GM18861 (cell line): ENCODE measurements around the gene PSMC4.

Source experiments
- ATAC-seq: cut with Tn5 transposase; IDR thresholded peaks from one replicate; pipeline ENCODE4 v1.9.1; 2021; ENCODE audit not compliant: unreplicated experiment

The PSMC4 gene

DNA sequence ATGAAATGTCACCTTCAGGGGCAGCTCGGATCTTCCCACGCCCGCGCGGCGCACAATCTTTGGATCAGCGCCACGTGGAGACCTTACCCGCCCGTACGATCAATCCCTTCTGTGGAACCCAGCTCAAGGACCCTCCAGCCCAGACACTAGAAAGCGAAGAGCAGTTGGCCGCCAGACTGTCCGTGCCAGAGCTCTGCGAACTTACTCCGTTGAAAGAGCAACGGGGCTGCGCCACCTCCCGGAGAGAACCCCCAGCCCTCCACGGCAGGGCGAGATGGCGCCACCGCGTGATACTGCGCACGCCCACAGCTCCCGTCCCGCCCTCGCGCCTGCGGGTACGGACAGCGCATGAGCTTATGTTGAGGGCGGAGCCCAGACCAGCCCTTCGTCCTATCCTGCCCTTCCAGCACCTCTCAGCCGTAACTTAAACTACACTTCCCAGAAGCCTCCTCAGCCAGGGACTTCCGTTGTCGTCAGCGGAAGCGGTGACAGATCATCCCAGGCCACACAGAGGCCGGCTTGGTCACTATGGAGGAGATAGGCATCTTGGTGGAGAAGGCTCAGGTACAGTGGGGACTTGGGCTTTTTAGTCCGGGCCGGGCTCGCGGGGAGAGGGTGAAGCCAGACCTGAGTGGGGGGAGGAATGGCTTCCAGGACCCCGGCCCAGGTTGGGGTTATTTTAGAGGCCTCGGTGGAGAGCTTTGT lies at the start of gene PSMC4:
Gene PSMC4, plus strand, starts transcription at position 491 of the 705 bp plus-strand sequence. Its CDS starts 38 bp downstream, at position 529.
- ATAC-seq, result peak; percentile 95

DNA sequence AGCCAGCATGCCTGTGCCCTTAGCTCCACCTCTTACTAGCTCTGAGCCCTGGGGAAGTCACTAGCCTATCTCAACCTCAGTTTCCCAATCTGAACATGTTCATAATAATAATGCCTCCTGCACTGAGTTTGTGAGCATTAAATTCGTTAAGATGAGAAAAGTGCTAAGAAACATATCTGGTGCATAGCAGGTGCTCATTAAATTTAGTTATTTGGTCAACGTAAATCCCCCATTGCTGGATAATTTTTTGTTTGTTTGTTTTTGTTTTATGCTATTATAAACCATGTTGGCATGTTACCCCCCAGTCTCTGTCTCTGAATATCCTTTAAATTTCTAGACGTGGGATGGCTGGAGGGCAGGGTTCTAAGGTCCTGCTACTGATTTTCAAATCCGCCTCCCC lies 47.1 kb upstream of the PSMC4 start:
- ATAC-seq, result no peak

DNA sequence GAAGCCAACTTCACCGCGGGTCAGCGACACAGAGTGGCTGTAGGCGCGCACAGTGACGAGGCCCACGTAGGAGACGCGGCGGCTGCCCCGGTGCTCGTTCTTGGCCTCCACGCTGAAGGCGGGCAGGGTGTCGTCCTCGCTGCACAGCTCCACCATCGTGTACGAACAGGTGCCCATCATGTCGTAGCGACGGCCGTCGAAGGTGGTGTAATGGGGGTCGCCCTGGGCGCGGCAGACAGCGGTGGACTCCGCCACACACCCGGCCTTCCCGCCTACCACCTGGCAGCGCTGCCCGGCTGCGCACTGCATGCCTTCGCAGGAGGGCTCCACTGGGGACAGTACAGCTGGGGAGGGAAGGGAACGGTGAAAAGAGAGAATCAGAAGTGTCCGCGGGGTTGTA lies 46.6 kb upstream of the PSMC4 start:
- ATAC-seq, result no peak

DNA sequence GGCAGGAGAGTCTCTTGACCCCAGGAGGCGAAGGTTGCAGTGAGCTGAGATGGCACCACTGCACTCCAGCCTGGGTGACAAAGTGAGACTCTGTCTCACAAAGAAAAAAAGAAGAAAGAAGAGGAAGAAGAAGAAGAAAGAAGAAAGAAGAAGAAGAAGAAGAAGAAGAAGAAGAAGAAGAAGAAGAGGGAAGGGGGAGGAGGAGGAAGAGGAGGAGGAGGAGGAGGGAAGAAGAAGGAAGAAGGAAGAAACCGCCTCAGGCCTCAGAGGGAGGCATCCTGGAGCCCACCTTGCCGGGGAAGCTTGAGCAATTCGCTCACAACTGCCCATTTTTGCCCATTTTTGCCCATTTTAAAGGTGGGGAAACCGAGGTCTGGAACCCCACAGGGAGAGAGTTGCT lies 46.0 kb upstream of the PSMC4 start:
- ATAC-seq, result no peak

DNA sequence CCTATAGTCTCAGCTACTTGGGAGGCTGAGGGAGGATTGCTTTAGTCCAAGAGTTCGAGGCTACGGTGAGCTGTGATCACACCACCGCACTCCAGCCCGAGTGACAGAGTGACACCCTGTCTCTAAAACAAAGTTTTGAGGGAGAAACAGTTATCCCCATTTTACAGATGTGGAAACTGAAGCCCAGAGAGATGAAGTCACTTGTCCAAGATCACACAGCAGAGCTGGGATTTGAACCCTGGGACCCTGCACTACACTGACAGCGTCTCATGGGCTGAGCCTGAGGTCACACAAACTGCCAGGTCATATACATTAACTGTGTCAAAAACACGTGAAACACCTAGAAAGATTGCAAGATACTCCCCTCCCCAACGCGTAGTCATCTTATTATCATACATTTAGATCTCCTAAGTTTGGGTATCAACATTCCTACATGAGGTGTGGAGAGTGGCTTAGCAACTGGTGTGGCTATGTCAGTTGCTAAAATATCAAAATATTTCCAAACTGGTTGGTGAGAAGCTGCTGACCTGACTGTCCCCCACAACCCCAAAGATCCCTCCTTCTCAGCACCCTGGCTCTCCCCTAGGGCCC lies 44.7 kb upstream of the PSMC4 start:
- ATAC-seq, result no peak

DNA sequence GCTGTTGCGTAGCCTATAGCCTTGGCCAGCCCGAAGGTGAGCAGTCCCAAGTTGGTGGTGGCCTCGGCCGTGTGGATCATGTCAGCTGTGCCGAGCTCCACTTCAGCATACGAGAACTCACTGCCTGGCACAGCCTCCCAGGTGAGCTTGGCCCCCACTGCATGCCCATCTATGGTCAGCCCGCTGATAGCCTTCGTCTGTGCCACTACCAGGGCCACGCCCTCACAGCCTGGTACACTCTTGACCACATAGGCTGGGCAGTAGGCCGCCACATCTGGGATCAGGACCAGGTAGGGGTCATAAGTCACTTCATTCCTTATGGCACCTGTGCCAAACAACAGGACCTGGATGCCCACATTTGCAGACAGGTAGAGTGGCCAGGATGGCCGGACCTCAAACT lies 43.9 kb upstream of the PSMC4 start:
- no peak for ATAC-seq

DNA sequence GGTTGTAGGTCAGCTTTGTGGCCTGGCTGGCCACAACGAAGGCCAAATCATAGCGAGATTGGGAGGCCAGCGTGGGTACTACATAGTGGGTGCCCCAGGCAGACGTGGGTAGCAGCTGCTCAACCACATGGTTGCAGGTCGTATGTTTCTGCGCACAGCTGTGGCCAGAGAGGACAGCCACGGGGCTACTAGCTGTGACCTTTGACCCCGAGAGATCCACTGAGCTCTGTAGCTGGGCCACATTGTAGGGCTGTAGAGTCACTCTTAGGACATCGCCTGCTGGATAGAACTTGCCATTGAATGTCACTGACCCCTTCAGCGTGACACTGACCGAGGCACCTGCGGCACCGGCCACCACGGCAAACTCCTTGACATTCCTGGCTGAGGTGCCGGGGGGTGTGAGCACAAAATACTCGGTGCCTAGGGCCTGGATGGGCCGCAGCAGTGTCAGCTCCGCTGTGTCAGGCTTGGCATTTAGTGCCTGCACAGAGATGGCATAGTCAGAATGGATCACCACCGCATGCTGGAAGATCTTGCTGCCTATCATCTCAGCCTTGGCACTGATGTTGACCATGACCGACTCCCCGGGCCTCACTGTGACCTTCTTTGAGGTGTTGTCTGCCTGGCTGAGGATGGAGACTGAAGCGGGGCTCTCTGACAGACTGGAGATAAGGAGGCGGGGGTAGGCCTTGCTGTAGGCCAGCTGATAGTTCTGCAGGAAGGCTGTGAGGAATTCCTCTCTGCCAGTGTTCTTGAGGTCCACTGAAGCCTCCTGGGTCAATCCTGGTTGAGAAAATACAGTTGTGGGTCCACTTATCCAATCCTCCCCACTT lies 43.2 kb upstream of the PSMC4 start:
- ATAC-seq, result no peak

DNA sequence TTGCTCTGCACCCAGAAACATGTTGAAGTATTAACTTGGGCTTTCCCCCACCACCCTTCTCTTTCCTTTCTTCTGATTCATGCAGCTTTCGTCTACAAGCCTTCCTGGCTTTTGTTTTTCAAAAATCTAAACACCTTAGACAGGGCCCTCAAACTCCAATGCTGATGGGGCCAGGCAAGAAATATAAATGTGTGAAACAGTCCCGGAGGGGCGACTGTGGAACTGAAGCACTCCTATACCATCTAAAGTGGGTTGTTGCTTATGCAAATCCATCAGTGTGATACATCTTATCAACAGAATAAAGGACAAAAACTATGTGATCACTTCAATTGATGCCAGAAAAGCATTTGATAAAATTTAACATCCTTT lies 42.6 kb upstream of the PSMC4 start:
- no peak for ATAC-seq

DNA sequence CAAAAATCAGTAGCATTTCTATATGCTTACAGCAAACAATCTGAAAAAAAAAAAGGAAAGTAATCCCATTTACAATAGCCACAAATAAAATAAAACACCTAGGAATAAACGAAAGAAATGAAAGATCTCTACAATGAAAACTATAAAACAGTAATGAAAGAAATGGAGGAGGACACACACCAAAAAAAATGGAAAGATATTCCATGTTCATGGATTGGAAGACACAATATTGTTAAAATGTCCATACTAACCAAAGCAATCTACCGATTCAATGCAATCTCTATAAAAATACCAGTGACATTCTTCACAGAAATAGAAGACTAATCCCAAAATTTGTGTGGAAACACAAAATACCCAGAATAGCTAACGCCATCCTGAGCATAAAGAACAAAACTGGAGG lies 41.2 kb upstream of the PSMC4 start:
- ATAC-seq, result no peak

DNA sequence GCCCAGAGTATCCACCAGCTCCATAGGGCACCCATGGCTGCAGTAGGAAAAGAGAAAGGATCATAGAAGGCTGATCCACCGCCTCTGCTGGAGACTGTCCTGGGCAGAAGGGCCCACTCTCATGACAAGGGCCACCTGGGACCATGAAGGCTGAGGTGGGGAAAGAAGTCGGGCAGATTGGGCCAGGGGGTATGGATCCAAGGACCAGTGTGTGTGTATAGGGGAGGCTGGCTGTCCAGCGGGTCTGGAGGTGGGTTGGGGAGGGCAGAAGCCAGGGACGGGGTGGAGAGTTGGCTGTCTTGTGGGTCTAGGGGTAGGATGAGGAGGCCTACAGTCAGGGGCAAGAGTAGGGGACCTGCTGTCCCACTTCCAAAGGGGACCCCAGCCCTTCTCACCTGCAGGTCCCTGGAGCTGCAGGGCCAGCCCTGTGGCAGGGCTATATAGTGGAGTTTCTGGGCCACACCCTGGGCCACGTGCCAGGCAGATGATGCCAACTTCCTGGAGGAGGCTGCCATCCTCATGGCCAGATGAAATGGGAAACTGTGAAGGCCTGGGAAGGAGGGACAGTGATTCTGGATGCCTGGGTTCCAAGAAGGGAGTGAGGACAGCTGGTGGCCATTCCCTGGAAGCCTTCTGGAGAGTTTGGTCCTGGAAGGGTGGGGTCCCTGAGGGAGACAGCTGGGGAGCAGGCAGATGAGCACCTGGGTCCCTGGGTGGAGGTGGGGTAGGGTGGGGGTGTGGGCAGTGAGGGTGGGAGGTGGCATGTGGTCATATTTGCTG lies 36.2 kb upstream of the PSMC4 start, which contains the start of gene FCGBP:
Gene FCGBP, minus strand, starts transcription at position 51 of the 780 bp plus-strand sequence.
- no peak for ATAC-seq

DNA sequence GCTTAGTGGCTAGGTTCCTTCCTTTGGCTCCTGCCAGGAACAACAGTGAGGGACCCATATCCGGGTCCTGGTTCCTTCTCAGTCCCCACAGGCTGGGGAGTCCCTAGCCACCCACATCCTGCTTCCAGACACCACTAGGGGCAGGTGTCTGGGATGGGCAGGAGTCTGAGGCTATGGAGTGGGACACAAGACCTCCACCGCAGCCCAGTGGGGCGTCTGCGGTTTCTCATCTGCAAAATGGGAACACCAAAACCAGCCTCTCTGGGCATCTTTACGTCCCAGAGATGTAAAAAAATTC lies 35.7 kb upstream of the PSMC4 start:
- ATAC-seq, result no peak

DNA sequence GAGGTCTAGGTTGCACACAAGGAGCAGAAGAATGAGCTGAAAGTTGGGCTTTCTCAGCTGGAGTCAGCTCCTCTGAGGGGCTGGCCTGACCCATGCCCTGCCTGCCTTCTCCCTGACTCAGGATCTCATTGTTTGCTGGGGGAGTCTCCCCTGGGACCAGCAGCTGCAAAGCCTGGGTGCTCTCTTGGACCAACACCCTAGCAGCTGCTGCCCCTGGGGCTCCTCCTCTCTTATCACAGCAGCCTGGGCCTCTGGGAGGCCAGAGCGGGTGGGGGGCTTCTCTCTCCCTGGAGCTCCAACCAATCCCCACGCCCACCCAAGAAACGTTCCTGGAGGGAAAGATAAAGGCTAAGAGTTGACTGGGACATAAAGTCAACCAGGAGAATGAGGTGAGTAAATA lies 34.9 kb upstream of the PSMC4 start:
- no peak for ATAC-seq

DNA sequence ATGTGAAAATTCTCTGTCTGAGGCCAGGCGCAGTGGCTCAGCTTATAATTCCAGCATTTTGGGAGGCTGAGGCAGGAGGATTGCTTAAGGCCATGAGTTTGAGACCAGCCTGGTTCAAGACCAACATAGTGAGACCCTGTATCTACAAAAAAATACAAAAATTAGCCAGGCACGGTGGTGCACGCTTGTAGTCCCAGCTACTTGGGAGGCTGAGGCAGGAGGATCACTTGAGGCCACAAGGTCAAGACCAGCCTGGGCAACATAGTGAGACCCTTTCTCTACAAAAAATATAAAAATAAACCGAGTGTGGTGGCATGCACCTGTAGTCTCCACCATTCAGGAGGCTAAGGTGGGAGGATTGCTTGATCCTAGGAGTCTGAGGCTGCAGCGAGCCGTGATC lies 34.3 kb upstream of the PSMC4 start:
- no peak for ATAC-seq

DNA sequence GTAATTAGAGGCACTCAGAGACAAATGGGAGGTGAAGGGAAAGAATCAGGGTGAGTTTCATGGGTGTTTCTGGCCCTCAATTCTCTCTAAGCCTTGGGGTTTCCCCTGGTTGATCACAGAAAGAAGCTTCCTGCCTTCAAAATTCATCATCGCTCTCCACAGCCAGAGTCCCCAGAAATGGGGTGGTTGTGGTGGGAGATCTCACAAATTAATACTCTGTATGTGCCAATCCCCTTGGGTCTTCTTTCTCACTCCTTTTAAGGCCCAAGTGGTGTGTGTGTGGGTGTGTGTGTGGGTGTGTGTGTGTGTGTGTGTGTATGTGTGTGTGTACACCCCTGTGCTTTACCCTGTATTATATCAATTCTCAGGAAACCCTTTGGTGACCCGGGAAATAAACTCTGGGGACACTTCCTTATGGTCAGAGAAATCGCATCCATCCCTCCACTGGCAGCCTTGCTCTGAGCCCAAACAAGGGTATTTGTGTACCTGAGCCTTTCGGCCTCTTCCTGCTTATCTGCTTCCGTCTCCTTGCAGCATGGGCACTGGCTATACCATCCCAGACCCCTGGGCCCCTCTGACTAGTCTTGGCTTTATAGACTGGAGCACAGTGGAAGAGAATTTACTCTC lies 33.8 kb upstream of the PSMC4 start:
- ATAC-seq, result no peak

DNA sequence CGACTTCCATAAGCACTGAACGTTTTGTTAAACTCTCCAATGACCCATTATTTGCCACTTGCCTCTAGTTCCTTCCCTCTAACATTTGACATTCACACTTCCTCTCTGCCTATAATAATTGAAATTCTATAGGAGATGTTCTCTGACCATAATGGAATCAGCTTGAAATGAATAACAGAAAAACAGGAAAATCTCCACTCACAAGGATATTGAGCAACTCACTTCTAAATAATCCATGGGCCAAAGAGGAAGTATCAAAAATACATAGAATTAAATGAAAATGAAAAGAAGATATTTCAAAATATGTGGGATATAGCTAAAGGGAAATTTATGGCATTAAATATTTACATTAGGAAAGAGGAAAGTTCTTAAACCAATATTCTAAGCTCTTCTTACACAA lies 33.2 kb upstream of the PSMC4 start:
- no peak for ATAC-seq

DNA sequence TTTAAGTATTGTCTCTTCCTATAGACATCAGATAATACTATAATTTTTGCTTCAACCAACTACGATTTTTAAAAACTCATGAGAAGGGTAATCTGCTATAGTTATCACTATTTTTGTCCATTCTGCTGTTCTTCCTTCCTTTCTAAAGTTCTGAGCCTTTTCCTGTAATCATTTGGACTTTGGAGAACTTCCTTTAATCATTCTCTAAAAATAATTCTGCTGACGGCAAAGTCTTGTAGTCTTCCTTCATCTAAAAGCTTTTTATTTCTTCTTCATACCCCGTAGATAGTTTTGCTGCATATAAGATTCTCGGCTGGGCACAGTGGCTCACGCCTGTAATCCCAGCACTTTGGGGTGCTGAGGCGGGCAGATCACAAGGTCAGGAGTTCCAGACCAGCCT lies 31.4 kb upstream of the PSMC4 start:
- ATAC-seq, result no peak

DNA sequence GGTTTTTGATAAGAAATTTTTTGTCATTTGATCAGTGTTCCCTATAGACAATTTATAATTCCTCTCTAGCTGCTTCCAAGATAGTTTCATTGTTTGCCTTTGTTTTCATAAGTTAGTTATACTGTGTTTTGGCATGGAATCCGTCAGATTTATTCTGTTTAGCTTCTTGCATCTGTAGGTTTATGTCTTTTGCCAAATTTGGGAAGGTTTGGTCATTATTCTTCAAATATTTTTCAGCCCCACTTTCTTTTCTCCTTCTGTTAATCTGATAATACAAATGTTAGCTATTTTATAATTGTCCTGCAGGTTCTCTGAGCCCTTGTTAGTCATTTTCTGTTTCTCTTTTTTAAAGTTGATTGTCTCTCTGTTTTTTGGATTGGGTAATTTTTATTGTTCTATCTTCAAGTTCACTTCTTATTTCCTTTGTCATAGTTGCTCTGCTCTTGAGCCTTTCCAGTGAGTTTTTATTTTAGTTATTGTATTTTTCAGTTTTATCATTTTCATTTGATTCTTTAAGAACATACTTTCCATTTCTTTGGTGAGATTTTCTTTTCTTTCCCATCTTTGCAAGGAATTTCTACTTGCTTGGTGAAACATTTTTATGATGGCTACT lies 30.6 kb upstream of the PSMC4 start:
- no peak for ATAC-seq

DNA sequence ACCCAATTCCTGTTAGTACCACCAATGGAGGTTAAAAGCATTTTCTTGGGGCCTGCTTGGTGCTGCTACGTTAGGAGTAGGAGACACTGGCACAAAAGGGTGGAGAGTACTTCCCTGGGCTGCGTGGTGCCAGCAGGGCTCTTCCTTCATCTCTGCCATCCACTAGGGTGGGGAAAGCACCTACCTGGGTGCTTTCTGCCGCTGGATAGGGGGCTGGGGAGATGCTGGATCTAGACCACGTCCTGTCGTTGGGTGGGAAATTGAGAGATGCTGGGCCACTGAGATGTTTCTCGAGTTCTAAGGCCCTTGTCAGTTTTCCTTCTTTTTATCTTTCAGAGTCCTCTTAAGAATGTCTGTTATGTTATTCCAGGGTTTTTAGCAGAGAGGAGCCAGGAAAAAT lies 29.8 kb upstream of the PSMC4 start:
- no peak for ATAC-seq

DNA sequence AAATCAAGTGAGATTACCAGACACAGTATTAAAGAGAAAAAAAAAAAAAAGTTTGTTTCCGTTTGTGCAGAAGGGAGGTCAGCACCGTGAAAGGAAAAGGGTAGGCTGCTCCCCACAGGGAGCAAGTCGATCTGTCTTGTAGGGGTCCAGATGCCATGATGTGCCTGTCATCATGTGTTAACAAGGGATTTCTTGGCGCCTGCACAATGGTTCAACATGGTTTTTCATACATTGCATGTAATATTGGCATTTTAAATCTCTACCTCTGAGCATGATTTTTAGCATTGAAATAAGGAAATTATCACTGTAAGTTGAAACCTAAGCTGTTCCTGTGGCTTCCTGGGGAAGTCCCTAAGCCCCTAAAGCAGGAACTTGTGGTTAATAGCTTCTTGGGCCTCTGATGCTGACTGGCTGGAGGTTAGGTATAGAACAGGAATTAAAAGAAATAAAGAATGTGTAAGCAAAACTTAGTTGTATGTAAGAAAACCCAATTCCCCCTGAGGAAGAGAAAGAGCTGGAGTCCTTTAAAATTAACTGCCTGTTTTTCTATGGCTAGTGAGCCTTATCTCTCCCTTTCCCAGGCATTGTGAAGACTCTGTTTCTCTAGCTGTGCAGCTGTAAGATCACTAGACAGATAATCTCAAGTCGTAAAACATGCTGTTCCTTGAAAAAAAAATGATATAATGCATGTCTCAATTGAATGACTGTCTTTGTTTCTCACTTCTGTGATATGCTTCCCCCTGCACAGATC lies 29.2 kb upstream of the PSMC4 start:
- ATAC-seq, result peak; percentile 34

DNA sequence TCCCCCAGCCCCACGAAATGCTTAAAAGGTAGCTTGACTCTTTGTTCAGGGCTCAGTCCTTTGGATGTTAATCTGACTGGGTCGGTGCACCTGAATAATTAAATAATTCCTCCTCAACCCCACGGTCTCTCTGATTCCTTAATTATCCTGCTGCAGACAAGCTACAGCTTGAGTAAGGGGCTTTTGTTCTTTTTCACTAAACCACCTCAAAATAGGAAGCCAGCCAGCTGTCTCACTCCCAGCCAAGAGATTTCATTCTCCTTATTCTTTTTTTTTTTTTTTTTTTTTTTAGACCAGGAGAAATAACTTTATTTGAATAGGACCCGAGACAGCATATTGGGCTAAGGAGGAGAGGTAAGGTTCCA lies 28.6 kb upstream of the PSMC4 start:
- ATAC-seq, result no peak
